Natural killer cell (primary cell): Measurements from ENCODE around the gene GLYATL1. TPM values are rescaled to one million over a fixed set of nuclear protein-coding genes. Genes with fewer than 3 reads are reported as not detected.
"Not testable (repeated sequence)": the region's sequence is repeated elsewhere in the genome, so short reads cannot be mapped to it uniquely, and the experiment has no call there.

Experiments used
- ATAC-seq, 3 donors: fragments of 150-1000 bp in 2 of 3; fragments of 200-7000 bp in 1 of 3; cut with Tn5 transposase; 1 replicate in 1 of 3; 2 replicates in 2 of 3; pipeline ENCODE4 v1.10.0; 2021; ENCODE audit warnings: mild to moderate bottlenecking in 2 of 3, moderate library complexity in 2 of 3
- DNase-seq, 2 donors: peaks; one replicate each; pipeline versions ENCODE4 v3.0.0 to v3.0.0-alpha.2; 2013 to 2021; ENCODE audit warnings: mixed read lengths in 1 of 2
- H3K27ac ChIP-seq: one replicate; pipeline ENCODE4 v1.5.1; 2013; ENCODE audit warnings: mild to moderate bottlenecking, low read length
- H3K27me3 ChIP-seq: one replicate; pipeline ENCODE4 v1.6.1; 2013; ENCODE audit warnings: low read length; ENCODE audit not compliant: control insufficient read depth, insufficient read depth
- H3K36me3 ChIP-seq: one replicate; pipeline ENCODE4 v1.6.1; 2013; ENCODE audit warnings: low read length; ENCODE audit not compliant: control insufficient read depth, insufficient read depth
- H3K4me1 ChIP-seq: one replicate; pipeline ENCODE4 v1.6.1; 2013; ENCODE audit warnings: low read length; ENCODE audit not compliant: control insufficient read depth, insufficient read depth
- H3K4me3 ChIP-seq: one replicate; pipeline ENCODE4 v1.5.1; 2013; ENCODE audit warnings: low read length
- H3K9me3 ChIP-seq: one replicate; pipeline ENCODE4 v1.6.1; 2013; ENCODE audit warnings: low read length; ENCODE audit not compliant: control insufficient read depth, insufficient read depth
- H3K27ac Mint-ChIP-seq, 2 donors: one replicate each; pipeline ENCODE4 v1.8.0; 2022; ENCODE audit warnings: mild to moderate bottlenecking in 2 of 2, mixed read lengths in 2 of 2, moderate library complexity in 1 of 2
- H3K27me3 Mint-ChIP-seq, 2 donors: one replicate each; pipeline ENCODE4 v1.8.0; 2022; ENCODE audit warnings: low read depth in 2 of 2, mixed read lengths in 2 of 2
- H3K36me3 Mint-ChIP-seq: one replicate; pipeline ENCODE4 v1.8.0; 2022; ENCODE audit warnings: mixed read lengths
- H3K4me1 Mint-ChIP-seq, 2 donors: one replicate each; pipeline ENCODE4 v1.8.0; 2022; ENCODE audit warnings: mixed read lengths in 2 of 2
- H3K4me3 Mint-ChIP-seq: one replicate; pipeline ENCODE4 v1.8.0; 2022; ENCODE audit warnings: mild to moderate bottlenecking, moderate library complexity, mixed read lengths
- H3K9me3 Mint-ChIP-seq, 2 donors: one replicate each; pipeline ENCODE4 v1.8.0; 2022; ENCODE audit warnings: mixed read lengths in 2 of 2
- CTCF ChIP-seq: fragments of 200-600 bp; IDR thresholded peaks from one replicate; pipeline ENCODE4 v1.8.0; 2022; ENCODE audit warnings: antibody characterized with exemption
- WGBS: methylation state at CpG from one replicate; pipeline ENCODE4 v1.1.7; 2013; ENCODE audit warnings: missing lambda C conversion rate; ENCODE audit not compliant: insufficient coverage; 5-methylcytosine and 5-hydroxymethylcytosine counted together
- intact Hi-C: fragments of 100-400 bp; cut with micrococcal nuclease; formaldehyde crosslinking; loops from one replicate; pipeline ENCODE4 v1.14.2; 2022
- total RNA-seq, 4 donors: library from RNA; stranded (reverse); fragments of 120-200 nt in 1 of 4; gene quantifications; one replicate each; pipeline versions ENCODE4 v1.2.3 to v1.2.4, GENCODE V29; 2013 to 2022

The GLYATL1 gene
- total RNA-seq, 3 donors from 2014 or later (not counting 1 experiment from before 2014, with no cell fraction given), result not detected

GRCh38 chr11:59000003-59000402 is 60.7 kb downstream of the GLYATL1 start:
- Histone ChIP-seq H3K27me3 (no peaks in the 10 kb centered on the region), H3K36me3 (no peaks in the 10 kb centered on the region), H3K27ac (no peak overlapping the region), H3K4me1 (no peaks in the 10 kb centered on the region), H3K4me3 (no peak overlapping the region), H3K9me3 (no peaks in the 10 kb centered on the region)
- Mint-ChIP-seq H3K36me3 (no peaks in the 10 kb centered on the region), H3K4me1 (no peaks in the 10 kb centered on the region), H3K27ac (no peak overlapping the region), H3K27me3 (peaks cover 11 to 21% of the 10 kb centered on the region in 2 donors), H3K4me3 (no peak overlapping the region), H3K9me3 (no peaks in the 10 kb centered on the region)
- ATAC-seq (no peak), DNase-seq (no peak)
- intact Hi-C loops, result no loop called here
- no peak for TF ChIP-seq CTCF
- 80% methylated on average over 3 of the region's 3 CpGs for WGBS

- not testable (repeated sequence) for H3K27me3 ChIP-seq
Observed at GRCh38 chr11:59002006-59002405, 62.7 kb downstream of the GLYATL1 start.

More at GRCh38 chr11:59002006-59002405, 62.7 kb downstream of the GLYATL1 start:
- H3K36me3 ChIP-seq, H3K4me3 Mint-ChIP-seq, H3K9me3 ChIP-seq, H3K27ac ChIP-seq, H3K4me3 ChIP-seq, H3K36me3 Mint-ChIP-seq, ATAC-seq, DNase-seq, H3K4me1 Mint-ChIP-seq, intact Hi-C loops, H3K4me1 ChIP-seq, H3K9me3 Mint-ChIP-seq, H3K27ac Mint-ChIP-seq: not testable (repeated sequence)
- 16% methylated on average over 2 of the region's 2 CpGs for WGBS
- H3K27me3 Mint-ChIP-seq, result peaks cover 9 to 18% of the 10 kb centered on the region in 2 donors

Other genes with a start within 250 kb of the GLYATL1 start
- gene GLYAT, start 207.5 kb upstream of the GLYATL1 start, total RNA-seq, result not detected
- not detected for gene GLYATL2, start 94.8 kb upstream of the GLYATL1 start, total RNA-seq
- gene GLYATL1B, start 146.8 kb downstream of the GLYATL1 start, total RNA-seq, result not detected
- gene FAM111B, start 167.7 kb downstream of the GLYATL1 start, total RNA-seq, result 1 to 10 TPM; 1.2 to 1.9 (median 1.4) TPM
- gene FAM111A, start 203.4 kb downstream of the GLYATL1 start, total RNA-seq, result 100 to 1,000 TPM in 2 of 3 donors, 10 to 100 TPM in 1; 93.7 to 125 (median 102) TPM
- under 1 TPM; 0.21 to 0.90 (median 0.59) TPM for gene DTX4, start 232.6 kb downstream of the GLYATL1 start, total RNA-seq